ENCODE data around the gene ADCY3.
"Not testable (repeated sequence)": the region's sequence is repeated elsewhere in the genome, so short reads cannot be mapped to it uniquely, and the experiment has no call there.

ADCY3 gene

GRCh38 chr2:24805811-24806660 is 114.0 kb downstream of the ADCY3 start:
- not testable (repeated sequence) for DNase-seq

GRCh38 chr2:24800487-24800886 is 119.5 kb downstream of the ADCY3 start:
- DNase-seq, result not testable (repeated sequence)

DNA sequence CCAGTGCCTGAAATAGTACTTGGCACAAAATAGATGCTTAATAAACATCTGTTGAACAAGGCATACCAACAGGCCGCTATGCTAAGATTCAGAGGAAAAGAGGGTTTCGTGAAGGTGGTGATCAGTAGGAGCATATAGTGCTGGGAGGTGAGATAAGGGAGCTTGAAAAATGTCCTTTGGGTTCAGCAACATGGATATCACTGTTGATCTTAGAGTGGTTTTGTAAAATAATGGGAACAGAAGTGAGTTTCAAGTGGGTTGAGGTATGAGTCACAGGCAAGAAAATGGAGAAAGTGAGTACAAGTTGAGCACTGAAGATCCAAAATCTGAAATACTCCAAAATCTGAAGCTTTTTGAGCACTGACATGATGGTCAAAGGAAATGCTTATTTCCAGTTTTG is 122.4 kb downstream of the ADCY3 start:
- DNase-seq, result no peak

DNA sequence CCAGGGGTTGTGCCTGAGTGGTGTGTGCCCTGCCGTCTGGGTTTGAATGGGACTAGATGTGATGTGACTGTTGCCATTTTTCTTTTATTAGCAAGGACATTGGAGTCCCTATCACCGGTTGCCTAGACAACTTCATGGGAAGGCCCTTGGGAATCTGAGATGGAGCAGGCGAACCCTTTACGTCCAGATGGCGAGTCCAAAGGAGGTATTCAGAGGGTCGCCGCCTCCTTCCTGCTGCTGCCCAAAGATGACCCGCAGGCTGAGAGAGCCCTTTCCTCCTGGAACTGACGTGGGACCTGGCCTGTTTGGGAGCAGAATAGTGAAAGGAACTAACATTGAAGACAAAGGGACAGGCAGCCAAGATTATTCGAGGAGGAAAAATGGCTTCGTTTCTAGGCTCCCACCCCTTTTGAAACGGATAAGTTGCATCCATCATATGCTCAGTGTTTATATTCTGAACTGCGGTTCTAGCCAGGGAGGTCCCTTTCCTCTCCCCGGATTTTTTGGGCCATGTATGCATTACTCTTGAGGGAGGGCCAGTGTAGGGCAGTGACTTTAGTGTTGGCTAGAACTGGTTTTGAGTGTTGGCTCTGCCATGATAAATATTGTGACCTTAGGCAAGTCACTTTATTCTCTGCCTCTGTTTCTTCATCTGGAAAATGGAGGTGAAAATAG is 126.1 kb downstream of the ADCY3 start:
- DNase-seq, result no peak

GRCh38 chr2:24792874-24793760 is 126.9 kb downstream of the ADCY3 start, which contains the start of the genes CENPO and PTRHD1:
TSS of gene CENPO (plus strand) at chr2:24793425. CDS start at chr2:24793920, 495 bp downstream.
TSS of gene PTRHD1 (minus strand) at chr2:24793391. CDS start at chr2:24793377, 14 bp downstream.
- DNase-seq, result peak; percentile 95

GRCh38 chr2:24792542-24792873 is 127.5 kb downstream of the ADCY3 start:
- DNase-seq, result no peak

GRCh38 chr2:24791452-24791851 is 128.6 kb downstream of the ADCY3 start:
- DNase-seq, result no peak

- DNase-seq, result no peak
These were observed 131.2 kb downstream of the ADCY3 start for GRCh38 chr2:24788816-24789215.

GRCh38 chr2:24787532-24787931 is 132.5 kb downstream of the ADCY3 start:
- no peak for DNase-seq

DNA sequence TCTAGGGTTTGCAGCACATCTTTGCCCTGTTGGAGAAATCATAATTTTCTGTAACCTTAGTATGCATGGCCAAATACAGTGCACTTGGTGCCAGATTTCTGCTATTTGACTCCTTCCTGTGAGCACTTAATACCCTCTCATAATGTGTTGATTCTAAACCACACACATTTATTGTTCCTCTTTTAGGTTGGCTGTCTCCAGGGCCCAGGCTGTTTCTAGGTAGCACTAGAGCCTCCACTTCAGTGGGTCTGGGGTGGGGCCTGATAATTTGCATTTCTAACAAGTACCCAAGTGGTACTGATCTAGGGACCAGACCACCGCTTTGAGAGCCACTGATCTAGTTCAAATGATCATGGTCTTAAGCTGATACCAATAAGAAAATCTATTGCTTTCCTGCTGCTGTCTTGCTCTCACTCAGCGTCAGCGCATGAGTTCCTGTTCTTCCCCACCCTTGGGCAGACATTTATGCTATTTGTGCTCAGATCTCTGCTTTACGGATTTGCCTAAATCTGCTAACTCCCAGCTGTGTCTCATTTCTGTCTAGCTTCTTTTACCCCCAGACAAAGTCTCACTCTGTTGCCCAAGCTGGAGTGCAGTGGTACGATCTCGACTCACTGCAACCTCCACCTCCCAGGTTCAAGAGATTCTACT is 134.2 kb downstream of the ADCY3 start:
- DNase-seq, result peak in 1 of 2 donors; percentile 44

DNA sequence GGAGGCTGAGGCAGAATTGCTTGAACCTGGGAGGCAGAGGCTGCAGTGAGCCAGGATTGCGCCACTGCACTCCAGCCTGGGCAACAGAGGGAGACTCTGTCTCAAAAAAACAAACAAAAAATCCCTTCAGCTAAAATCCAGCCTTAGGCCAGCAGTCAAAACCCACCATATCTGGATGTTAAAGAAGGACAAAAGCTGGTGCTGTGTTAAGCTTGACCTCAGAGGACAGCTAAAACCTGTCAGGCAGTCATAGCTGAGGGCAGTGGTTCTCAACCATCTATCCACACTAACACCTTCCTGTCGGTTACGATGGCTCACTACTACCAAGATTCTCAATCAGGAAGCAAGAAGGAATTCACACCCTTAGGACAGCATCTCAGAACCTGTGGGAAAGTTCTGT is 136.4 kb downstream of the ADCY3 start:
- DNase-seq, result no peak

GRCh38 chr2:24779116-24779515 is 140.9 kb downstream of the ADCY3 start:
- DNase-seq, result no peak

DNA sequence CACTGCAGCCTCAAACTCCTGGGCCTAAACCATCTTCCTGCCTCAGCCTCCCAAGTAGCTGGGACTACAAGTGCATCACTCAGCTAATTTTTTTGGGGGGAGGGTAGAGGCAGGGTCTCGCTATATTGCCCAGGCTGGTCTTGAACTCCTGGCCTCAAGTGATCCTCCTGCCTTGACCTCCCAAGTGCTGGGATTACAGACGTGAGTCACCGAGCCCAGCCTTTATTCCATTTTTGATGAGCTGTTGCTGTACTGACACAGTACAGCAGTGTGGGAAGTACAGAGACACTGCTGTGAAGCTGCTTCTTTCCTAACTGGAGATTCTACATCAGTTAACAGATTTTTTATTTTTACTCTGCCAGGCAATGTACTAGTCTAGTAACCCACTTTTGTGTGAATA is 145.7 kb downstream of the ADCY3 start:
- DNase-seq, result no peak

DNA sequence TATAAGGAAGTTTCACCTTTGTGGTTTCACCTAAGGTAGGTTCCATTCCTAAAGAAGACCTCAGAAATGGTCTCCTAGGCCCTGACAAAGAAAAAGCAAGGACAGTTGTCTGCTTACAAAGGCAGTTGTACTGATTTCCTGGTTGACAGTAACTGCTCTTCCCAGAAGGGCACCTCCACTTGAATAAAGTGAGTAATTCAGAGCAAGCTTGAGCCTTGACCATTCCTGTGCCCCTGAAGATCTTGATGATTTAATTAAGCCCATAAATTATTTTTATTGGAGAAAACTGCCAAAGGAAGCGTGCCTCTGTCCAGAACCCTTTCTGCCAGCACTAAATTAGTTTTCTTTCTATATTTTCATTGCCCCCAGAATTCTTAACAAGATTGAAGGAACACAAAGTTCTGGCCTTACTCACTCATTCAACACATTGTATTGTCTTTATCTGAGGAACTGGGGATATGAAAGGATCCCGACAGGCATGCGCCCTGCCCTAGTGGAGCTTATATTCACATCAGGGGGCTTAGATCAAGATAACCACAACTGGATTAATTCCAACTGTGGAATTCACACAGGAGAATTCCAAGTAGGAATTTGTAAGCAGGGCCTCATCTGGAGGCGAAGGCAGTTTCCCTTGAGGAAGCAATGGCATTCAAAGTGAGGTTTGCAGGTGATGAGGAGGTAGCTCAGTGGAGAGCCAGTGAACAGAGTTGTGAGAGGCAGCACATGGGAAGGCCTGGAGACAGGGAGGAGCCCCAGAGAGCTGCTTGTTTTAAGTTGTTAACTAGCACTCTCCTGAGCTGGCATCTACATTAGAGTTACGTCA is 148.1 kb downstream of the ADCY3 start:
- DNase-seq, result no peak

DNA sequence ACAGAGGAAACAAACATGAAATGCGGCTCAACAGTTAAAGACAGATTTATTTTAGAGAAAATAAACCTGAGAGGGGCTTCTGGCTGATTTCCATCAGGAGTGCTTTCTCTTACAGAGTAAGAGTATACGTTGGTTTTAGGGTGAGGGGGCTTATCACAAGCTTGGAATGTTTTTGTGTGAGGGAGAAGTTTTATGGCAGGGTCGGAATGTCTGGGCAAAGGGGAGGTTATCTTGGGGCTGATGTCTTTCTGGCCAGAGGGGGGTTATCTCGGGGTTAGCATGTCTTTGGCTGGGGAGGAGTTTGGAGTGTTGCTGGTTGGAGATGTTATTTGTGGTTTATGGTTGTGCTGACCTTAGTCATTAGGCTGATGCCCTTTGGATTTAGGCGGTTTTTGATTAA is 149.0 kb downstream of the ADCY3 start:
- no peak for DNase-seq
